Measurements from ENCODE around the gene CDCA4. TPM values are rescaled to one million over a fixed set of nuclear protein-coding genes. Genes with fewer than 3 reads are reported as not detected.

CDCA4 gene
- total RNA-seq, 1 experiment from 2014 or later: 57.7 TPM

DNA sequence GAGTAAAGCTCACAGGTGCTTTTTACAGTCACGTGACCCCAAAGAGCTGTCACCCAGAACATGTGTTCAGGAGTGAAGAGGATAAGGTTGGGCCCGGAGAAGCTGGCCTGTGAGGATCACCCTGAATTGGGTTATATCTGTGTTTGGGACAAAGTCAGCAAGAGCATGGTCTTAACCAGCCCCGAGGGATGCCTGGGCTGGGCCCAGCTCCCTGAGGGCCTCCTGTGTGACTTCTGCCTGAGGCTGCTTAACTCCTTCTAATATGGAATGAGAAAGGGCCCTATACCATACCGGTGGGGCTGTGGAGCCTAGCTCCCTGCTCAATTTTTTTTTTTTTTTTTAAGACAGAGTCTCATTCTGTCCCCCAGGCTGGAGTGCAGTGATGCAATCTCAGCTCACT lies 2.5 kb downstream of the CDCA4 start:
- Histone ChIP-seq H2BK120ac (ENCODE audit: low read depth, low read length, poor library complexity, severe bottlenecking) (no peak overlapping the region), H3K9me3 (ENCODE audit: control insufficient read depth, low read depth, low read length) (no peaks in the 10 kb centered on the region), H2BK20ac (ENCODE audit: low read depth, low read length, poor library complexity, severe bottlenecking) (no peak overlapping the region), H3K79me1 (ENCODE audit: insufficient read depth, low read depth, low read length, poor library complexity, severe bottlenecking) (peaks cover 23% of the 10 kb centered on the region), H2AFZ (ENCODE audit: low read length) (no peak overlapping the region), H4K5ac (ENCODE audit: insufficient read length, low read depth, low read length) (no peak overlapping the region), H4K20me1 (ENCODE audit: control insufficient read depth, insufficient read depth, insufficient read length) (peaks cover 3% of the 10 kb centered on the region), H3K23me2 (ENCODE audit: insufficient read length, low read depth, low read length, poor library complexity, severe bottlenecking) (peaks cover 13% of the 10 kb centered on the region), H3K56ac (ENCODE audit: insufficient read length, low read depth, low read length) (no peak overlapping the region), H4K91ac (ENCODE audit: insufficient read length, low read depth, low read length) (no peak overlapping the region), H3K27me3 (ENCODE audit: insufficient read depth, low read length) (no peaks in the 10 kb centered on the region), H3K9ac (ENCODE audit: extremely low read depth, insufficient read length, low read length) (no peak overlapping the region), H3K4me1 (ENCODE audit: insufficient read depth, low read length) (peaks cover 5% of the 10 kb centered on the region; the same call in 1 of the 2 replicates), H2BK12ac (ENCODE audit: insufficient read length, low read depth, low read length) (no peak overlapping the region), H2BK5ac (ENCODE audit: insufficient read length, low read length) (no peak overlapping the region), H3K27ac (ENCODE audit: insufficient read length, low read depth, low read length) (no peak overlapping the region), H3T11ph (ENCODE audit: low read length) (no peak overlapping the region), H3K79me2 (ENCODE audit: insufficient read depth, low read length) (peaks cover 63% of the 10 kb centered on the region), H3K18ac (ENCODE audit: insufficient read length, low read depth, low read length) (no peak overlapping the region), H3K4ac (ENCODE audit: low read depth, low read length) (no peak overlapping the region), H3K4me2 (ENCODE audit: insufficient read depth, insufficient read length, low read length) (no peak overlapping the region), H3K14ac (ENCODE audit: insufficient read depth, low read length) (no peak overlapping the region), H2AK5ac (ENCODE audit: insufficient read length, low read length) (no peak overlapping the region), H3K23ac (ENCODE audit: insufficient read length, low read depth, low read length) (no peak overlapping the region), H2BK15ac (ENCODE audit: low read depth, low read length) (no peak overlapping the region), H4K8ac (replicated peaks; ENCODE audit: insufficient read length, low read depth, low read length) (no peak overlapping the region)
- WGBS (ENCODE audit: extremely low coverage, insufficient read length, low lambda C conversion rate): no CpG with 5 or more reads among the region's 4 CpGs
- Mint-ChIP-seq H3K9me3 (peaks cover 0 to 5% of the 10 kb centered on the region in 2 experiments; a peak in 2 of 5 replicates), H3K27me3 (ENCODE audit: low read depth) (peaks cover 3% of the 10 kb centered on the region), H3K4me3 (peak overlapping the region; percentile 88 to 96; a peak in 4 of 5 replicates), H3K36me3 (ENCODE audit: insufficient read depth in 1 of 3, low read depth in 3 of 3) (peaks cover 9 to 27% (median 26%) of the 10 kb centered on the region in 3 experiments; a peak in 6 of 7 replicates), H3K27ac (no peak overlapping the region), H3K4me1 (peaks cover 66 to 75% of the 10 kb centered on the region in 2 experiments)
- TF ChIP-seq, protein P1, sequence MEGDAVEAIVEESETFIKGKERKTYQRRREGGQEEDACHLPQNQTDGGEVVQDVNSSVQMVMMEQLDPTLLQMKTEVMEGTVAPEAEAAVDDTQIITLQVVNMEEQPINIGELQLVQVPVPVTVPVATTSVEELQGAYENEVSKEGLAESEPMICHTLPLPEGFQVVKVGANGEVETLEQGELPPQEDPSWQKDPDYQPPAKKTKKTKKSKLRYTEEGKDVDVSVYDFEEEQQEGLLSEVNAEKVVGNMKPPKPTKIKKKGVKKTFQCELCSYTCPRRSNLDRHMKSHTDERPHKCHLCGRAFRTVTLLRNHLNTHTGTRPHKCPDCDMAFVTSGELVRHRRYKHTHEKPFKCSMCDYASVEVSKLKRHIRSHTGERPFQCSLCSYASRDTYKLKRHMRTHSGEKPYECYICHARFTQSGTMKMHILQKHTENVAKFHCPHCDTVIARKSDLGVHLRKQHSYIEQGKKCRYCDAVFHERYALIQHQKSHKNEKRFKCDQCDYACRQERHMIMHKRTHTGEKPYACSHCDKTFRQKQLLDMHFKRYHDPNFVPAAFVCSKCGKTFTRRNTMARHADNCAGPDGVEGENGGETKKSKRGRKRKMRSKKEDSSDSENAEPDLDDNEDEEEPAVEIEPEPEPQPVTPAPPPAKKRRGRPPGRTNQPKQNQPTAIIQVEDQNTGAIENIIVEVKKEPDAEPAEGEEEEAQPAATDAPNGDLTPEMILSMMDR (conservative IDR thresholded peaks at IDR 0.05): no peak
- DNase-seq: no peak
